Panc1 (cell line): Measurements from ENCODE around the gene IFNA10. TPM values are rescaled to one million over a fixed set of nuclear protein-coding genes. Genes with fewer than 3 reads are reported as not detected.
"Not testable (repeated sequence)": the region's sequence is repeated elsewhere in the genome, so short reads cannot be mapped to it uniquely, and the experiment has no call there.

Source experiments
- ATAC-seq: fragments of 200-7000 bp; cut with Tn5 transposase; 2 replicates; pipeline ENCODE4 v1.9.1; 2020; ENCODE audit warnings: mild to moderate bottlenecking, moderate library complexity
- Bru-seq: library from RNA; stranded (reverse); fragments of 400-500 nt; gene quantifications from one replicate; lab custom pipeline; 2021; lab: Mats Ljungman, UMichigan
- BruChase-seq, 2 experiments: library from RNA; stranded (reverse); fragments of 400-500 nt; gene quantifications; one replicate each; lab custom pipeline; 2021; lab: Mats Ljungman, UMichigan
- BruUV-seq: library from RNA; stranded (reverse); fragments of 400-500 nt; replicated peaks from 2 replicates; lab custom pipeline; 2021; lab: Mats Ljungman, UMichigan
- CTCF ChIA-PET: fragments of 300-600 bp; sonication (Branson Sonifier 250); formaldehyde crosslinking; loops from one replicate; lab custom pipeline; 2022; ENCODE audit warnings: antibody characterized with exemption; lab: Charles Lee
- POLR2A ChIA-PET: fragments of 300-600 bp; sonication (Branson Sonifier 250); formaldehyde crosslinking; loops from one replicate; lab custom pipeline; 2022; ENCODE audit warnings: antibody characterized with exemption; lab: Charles Lee
- DNase-seq: peaks from one replicate; pipeline ENCODE4 v3.0.0-alpha.2; 2010; ENCODE audit warnings: low read depth, low spot score
- H3K27ac ChIP-seq: 2 replicates; pipeline ENCODE4 v1.5.1; 2011; ENCODE audit warnings: mild to moderate bottlenecking, low read length, inconsistent platforms
- H3K27me3 ChIP-seq: fragments of 200-500 bp; sonication (Bioruptor generic); 2 replicates; pipeline ENCODE4 v1.6.0; 2014; ENCODE audit warnings: low read length, inconsistent platforms; ENCODE audit not compliant: control insufficient read depth, insufficient read depth
- H3K36me3 ChIP-seq: fragments of 200-500 bp; sonication (Bioruptor generic); 2 replicates; pipeline ENCODE4 v1.5.1; 2014; ENCODE audit warnings: inconsistent platforms, mild to moderate bottlenecking, low read length, moderate library complexity; ENCODE audit not compliant: control insufficient read depth, insufficient read depth
- H3K4me1 ChIP-seq: 2 replicates; pipeline ENCODE4 v1.5.1; 2011; ENCODE audit warnings: inconsistent platforms, mild to moderate bottlenecking, low read length, moderate library complexity; ENCODE audit not compliant: control insufficient read depth, insufficient read depth
- H3K4me3 ChIP-seq, 2 experiments: 2 replicates each; pipeline ENCODE4 v1.5.1; 2011 to 2012; ENCODE audit warnings: low read depth in 2 of 2, low read length in 2 of 2, mild to moderate bottlenecking in 2 of 2, inconsistent platforms in 1 of 2, moderate library complexity in 1 of 2
- H3K9me3 ChIP-seq: fragments of 200-500 bp; sonication (Bioruptor generic); 2 replicates; pipeline ENCODE4 v1.5.1; 2014; ENCODE audit warnings: low read depth, mild to moderate bottlenecking, inconsistent platforms, low read length, moderate library complexity; ENCODE audit not compliant: control insufficient read depth, insufficient read depth
- CTCF ChIP-seq: fragments of 450-650 bp; IDR thresholded peaks from 2 replicates; pipeline ENCODE4 v1.5.1; 2017; ENCODE audit warnings: mild to moderate bottlenecking
- POLR2AphosphoS5 ChIP-seq: IDR thresholded peaks from 2 replicates; pipeline ENCODE4 v1.6.1; 2012; ENCODE audit warnings: mild to moderate bottlenecking, low read depth, low read length, moderate library complexity
- SIN3A ChIP-seq: IDR thresholded peaks from 2 replicates; pipeline ENCODE4 v1.6.1; 2012; ENCODE audit warnings: low read depth, mild to moderate bottlenecking, low read length, moderate library complexity, borderline replicate concordance; ENCODE audit not compliant: insufficient read depth
- in situ Hi-C: cut with HindIII; loops from 2 replicates; pipeline ENCODE4 v1.10.0; 2016; ENCODE audit warnings: low sequenced_read_pairs, low pct_unique_long_range_greater_than_20kb
- intact Hi-C: fragments of 100-400 bp; cut with micrococcal nuclease; formaldehyde crosslinking; loops from one replicate; pipeline ENCODE4 v1.10.0; 2022; ENCODE audit not compliant: unreplicated experiment
- long read RNA-seq: library from polyadenylated mRNA; unstranded; transcript quantifications from one replicate; pipeline ENCODE4 v2.0.0, GENCODE V29; 2021; ENCODE audit not compliant: unreplicated experiment
- polyA plus RNA-seq: library from polyadenylated mRNA; unstranded; fragments of >200 nt; gene quantifications from one replicate; pipeline ENCODE4 v1.2.1, GENCODE V29; 2012; ENCODE audit warnings: missing spikeins; ENCODE audit not compliant: insufficient read length
- total RNA-seq: library from RNA; stranded (reverse); gene quantifications from one replicate; pipeline ENCODE4 v1.2.1, GENCODE V29; 2021; ENCODE audit not compliant: unreplicated experiment
- TF ChIP-seq, protein P1 (sequence below), 2 experiments: IDR thresholded peaks; 2 replicates each; pipeline ENCODE4 v1.6.1; 2011 to 2012; ENCODE audit warnings: low read depth in 2 of 2, control low read depth in 1 of 2, low read length in 1 of 2, mild to moderate bottlenecking in 1 of 2, moderate library complexity in 1 of 2; ENCODE audit not compliant: insufficient read depth in 1 of 2

IFNA10 gene
- total RNA-seq (not detected), Bru-seq, nascent RNA (not detected), BruChase-seq, experiment 1, labeled RNA remaining after a 2-hour chase (not detected), BruChase-seq, experiment 2, labeled RNA remaining after a 6-hour chase (not detected)
- not detected for polyA plus RNA-seq
- long read RNA-seq = 0 reads

GRCh38 chr9:21207043-21207442 lies at the start of gene IFNA10:
TSS of gene IFNA10 (minus strand) at chr9:21207143. CDS start at chr9:21207097, 46 bp downstream.
- ATAC-seq, BruUV-seq, H3K4me3 ChIP-seq, CTCF ChIA-PET, H3K27ac ChIP-seq, H3K4me1 ChIP-seq, H3K9me3 ChIP-seq, intact Hi-C loops, H3K36me3 ChIP-seq, H3K27me3 ChIP-seq, in situ Hi-C loops, DNase-seq, POLR2A ChIA-PET: not testable (repeated sequence)

DNA sequence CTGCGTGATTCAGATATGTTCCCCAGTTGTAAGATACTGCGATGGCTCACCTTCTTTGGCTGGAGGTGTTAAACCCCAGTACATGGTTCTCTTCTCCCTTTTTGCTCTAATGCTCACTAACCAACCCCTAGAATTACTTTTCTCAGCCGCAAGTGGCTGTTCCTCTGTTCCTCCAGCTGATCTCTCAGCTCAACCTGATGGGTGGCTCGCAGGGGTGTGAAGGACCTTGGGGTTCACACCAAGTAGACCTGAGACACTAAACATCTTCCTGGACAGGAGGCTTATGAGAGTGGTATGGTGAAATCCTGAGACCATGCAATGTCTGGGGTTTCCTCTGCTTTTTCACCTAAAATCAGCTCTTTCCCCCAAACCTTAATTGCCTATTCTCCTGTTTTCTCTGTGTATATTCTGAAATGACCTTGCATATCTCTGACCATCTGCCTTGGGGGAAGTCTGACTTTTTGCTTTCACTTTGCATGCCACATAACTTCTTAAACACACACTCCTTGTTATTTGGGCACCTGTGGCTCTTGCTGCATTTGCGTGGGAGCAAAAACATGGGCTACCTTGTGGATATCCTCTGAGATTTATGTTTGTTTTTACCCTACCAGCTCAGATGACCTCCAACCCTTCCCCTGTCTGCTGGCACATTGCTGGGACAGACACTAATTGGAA lies 48.7 kb upstream of the IFNA10 start:
- ChIA-PET CTCF (no interaction called here), POLR2A (no interaction called here)
- Histone ChIP-seq H3K9me3 (no peaks in the 10 kb centered on the region), H3K27me3 (no peaks in the 10 kb centered on the region), H3K36me3 (no peaks in the 10 kb centered on the region), H3K4me1 (no peaks in the 10 kb centered on the region; the same call in 1 of the 2 replicates), H3K4me3 (no peak overlapping the region), H3K27ac (no peak overlapping the region)
- no TSS peak for BruUV-seq
- no peak for TF ChIP-seq SIN3A
- TF ChIP-seq POLR2AphosphoS5 = no peak
- no peak for TF ChIP-seq CTCF
- TF ChIP-seq, protein P1, sequence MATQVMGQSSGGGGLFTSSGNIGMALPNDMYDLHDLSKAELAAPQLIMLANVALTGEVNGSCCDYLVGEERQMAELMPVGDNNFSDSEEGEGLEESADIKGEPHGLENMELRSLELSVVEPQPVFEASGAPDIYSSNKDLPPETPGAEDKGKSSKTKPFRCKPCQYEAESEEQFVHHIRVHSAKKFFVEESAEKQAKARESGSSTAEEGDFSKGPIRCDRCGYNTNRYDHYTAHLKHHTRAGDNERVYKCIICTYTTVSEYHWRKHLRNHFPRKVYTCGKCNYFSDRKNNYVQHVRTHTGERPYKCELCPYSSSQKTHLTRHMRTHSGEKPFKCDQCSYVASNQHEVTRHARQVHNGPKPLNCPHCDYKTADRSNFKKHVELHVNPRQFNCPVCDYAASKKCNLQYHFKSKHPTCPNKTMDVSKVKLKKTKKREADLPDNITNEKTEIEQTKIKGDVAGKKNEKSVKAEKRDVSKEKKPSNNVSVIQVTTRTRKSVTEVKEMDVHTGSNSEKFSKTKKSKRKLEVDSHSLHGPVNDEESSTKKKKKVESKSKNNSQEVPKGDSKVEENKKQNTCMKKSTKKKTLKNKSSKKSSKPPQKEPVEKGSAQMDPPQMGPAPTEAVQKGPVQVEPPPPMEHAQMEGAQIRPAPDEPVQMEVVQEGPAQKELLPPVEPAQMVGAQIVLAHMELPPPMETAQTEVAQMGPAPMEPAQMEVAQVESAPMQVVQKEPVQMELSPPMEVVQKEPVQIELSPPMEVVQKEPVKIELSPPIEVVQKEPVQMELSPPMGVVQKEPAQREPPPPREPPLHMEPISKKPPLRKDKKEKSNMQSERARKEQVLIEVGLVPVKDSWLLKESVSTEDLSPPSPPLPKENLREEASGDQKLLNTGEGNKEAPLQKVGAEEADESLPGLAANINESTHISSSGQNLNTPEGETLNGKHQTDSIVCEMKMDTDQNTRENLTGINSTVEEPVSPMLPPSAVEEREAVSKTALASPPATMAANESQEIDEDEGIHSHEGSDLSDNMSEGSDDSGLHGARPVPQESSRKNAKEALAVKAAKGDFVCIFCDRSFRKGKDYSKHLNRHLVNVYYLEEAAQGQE (IDR thresholded peaks at IDR 0.05; ENCODE audit: insufficient read depth in 1 of 2, low read depth in 2 of 2, low read length in 1 of 2) = no peak
- intact Hi-C loops (no loop called here), in situ Hi-C loops (no loop called here)
- no peak for DNase-seq
- ATAC-seq = no peak
